Uterus (tissue), 2 donors: ENCODE data around the gene FOXC1.

Experiments used
- POLR2A ChIP-seq, 2 donors: fragments of 450-650 bp; IDR thresholded peaks; one replicate each; pipeline ENCODE4 v1.6.1; 2016; ENCODE audit warnings: antibody characterized with exemption in 2 of 2, mild to moderate bottlenecking in 1 of 2, moderate library complexity in 1 of 2
- TF ChIP-seq, protein P1 (sequence below), 4 experiments: fragments of 200-600 bp in 2 of 4; fragments of 450-650 bp in 2 of 4; sonication (generic) in 2 of 4; IDR thresholded peaks; one replicate each; pipeline ENCODE4 v1.5.1; 2016 to 2019; ENCODE audit warnings: antibody characterized with exemption in 4 of 4, mild to moderate bottlenecking in 2 of 4, moderate library complexity in 1 of 4

GRCh38 chr6:1617466-1618310 lies 8.0 kb downstream of the FOXC1 start:
- TF ChIP-seq, protein P1, sequence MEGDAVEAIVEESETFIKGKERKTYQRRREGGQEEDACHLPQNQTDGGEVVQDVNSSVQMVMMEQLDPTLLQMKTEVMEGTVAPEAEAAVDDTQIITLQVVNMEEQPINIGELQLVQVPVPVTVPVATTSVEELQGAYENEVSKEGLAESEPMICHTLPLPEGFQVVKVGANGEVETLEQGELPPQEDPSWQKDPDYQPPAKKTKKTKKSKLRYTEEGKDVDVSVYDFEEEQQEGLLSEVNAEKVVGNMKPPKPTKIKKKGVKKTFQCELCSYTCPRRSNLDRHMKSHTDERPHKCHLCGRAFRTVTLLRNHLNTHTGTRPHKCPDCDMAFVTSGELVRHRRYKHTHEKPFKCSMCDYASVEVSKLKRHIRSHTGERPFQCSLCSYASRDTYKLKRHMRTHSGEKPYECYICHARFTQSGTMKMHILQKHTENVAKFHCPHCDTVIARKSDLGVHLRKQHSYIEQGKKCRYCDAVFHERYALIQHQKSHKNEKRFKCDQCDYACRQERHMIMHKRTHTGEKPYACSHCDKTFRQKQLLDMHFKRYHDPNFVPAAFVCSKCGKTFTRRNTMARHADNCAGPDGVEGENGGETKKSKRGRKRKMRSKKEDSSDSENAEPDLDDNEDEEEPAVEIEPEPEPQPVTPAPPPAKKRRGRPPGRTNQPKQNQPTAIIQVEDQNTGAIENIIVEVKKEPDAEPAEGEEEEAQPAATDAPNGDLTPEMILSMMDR (IDR thresholded peaks at IDR 0.05): no peak
- TF ChIP-seq POLR2A (IDR thresholded peaks at IDR 0.05): no peak
